HepG2 (cell line): ENCODE measurements around the gene ARHGEF7. TPM values are rescaled to one million over a fixed set of nuclear protein-coding genes. Genes with fewer than 3 reads are reported as not detected.

Experiments used
- ATAC-seq: fragments of 200-7000 bp; cut with Tn5 transposase; 3 replicates; pipeline ENCODE4 v1.9.1; 2020; ENCODE audit warnings: mild to moderate bottlenecking, moderate library complexity
- BruUV-seq: library from RNA; stranded (reverse); fragments of 400-500 nt; replicated peaks from 2 replicates; lab custom pipeline; 2021; lab: Mats Ljungman, UMichigan
- CTCF ChIA-PET: fragments of 300-600 bp; formaldehyde crosslinking; extraction: SDS; loops from one replicate; lab custom pipeline; 2021; ENCODE audit warnings: low total read pairs, inconsistent platforms, low intra/inter-chr PET ratio; lab: Yijun Ruan, JAX
- POLR2A ChIA-PET: fragments of 350-600 bp; sonication (Branson Sonifier 250); formaldehyde crosslinking; loops from one replicate; lab custom pipeline; 2020; ENCODE audit warnings: antibody characterized with exemption, inconsistent platforms; lab: Yijun Ruan, JAX
- DNase-seq: peaks from one replicate; pipeline ENCODE4 v3.0.0-alpha.2; 2015; ENCODE audit warnings: low spot score
- FAIRE-seq: peaks from 3 replicates; lab custom pipeline; 2011; peaks lifted over from hg19 to GRCh38; lab: Jason Lieb, UNC
- H2AFZ ChIP-seq: one replicate; pipeline ENCODE4 v1.6.1; 2011; ENCODE audit warnings: low read length, inconsistent platforms
- H3K27ac ChIP-seq: fragments of 300-600 bp; 3 replicates; pipeline ENCODE4 v1.8.0; 2011; ENCODE audit warnings: mixed run types, mild to moderate bottlenecking, mixed read lengths, low read length, inconsistent platforms; ENCODE audit not compliant: insufficient read depth; ENCODE audit errors: extremely low read length
- H3K27me3 ChIP-seq, 2 experiments: fragments of 200-600 bp in 1 of 2; 2 replicates in 1 of 2; 3 replicates in 1 of 2; pipeline versions ENCODE4 v1.6.0 to v1.8.0; 2011; ENCODE audit warnings: low read length in 2 of 2, mild to moderate bottlenecking in 2 of 2, moderate library complexity in 2 of 2, inconsistent platforms in 1 of 2; ENCODE audit not compliant: insufficient read depth in 2 of 2, control insufficient read depth in 1 of 2
- H3K36me3 ChIP-seq, 2 experiments: fragments of 200-600 bp in 1 of 2; replicated peaks in 1 of 2; 2 replicates in 1 of 2; 3 replicates in 1 of 2; pipeline versions ENCODE4 v1.5.1 to v1.8.0; 2011; ENCODE audit warnings: low read length in 2 of 2, inconsistent platforms in 1 of 2; ENCODE audit not compliant: insufficient read depth in 2 of 2, control insufficient read depth in 1 of 2
- H3K4me1 ChIP-seq: 2 replicates; pipeline ENCODE4 v1.5.1; 2012; ENCODE audit warnings: low read length, inconsistent platforms; ENCODE audit not compliant: insufficient read depth
- H3K4me2 ChIP-seq: 2 replicates; pipeline ENCODE4 v1.6.0; 2011; ENCODE audit warnings: low read depth, low read length, inconsistent platforms
- H3K4me3 ChIP-seq, 3 experiments: fragments of 200-600 bp in 1 of 3; sonication (generic), shearing (Covaris generic) in 1 of 3; replicated peaks in 1 of 3; 2 replicates each; pipeline ENCODE4 v1.5.1; 2011 to 2016; ENCODE audit warnings: low read length in 3 of 3, inconsistent platforms in 2 of 3, low read depth in 2 of 3, mild to moderate bottlenecking in 2 of 3, control low read depth in 1 of 3, mixed read lengths in 1 of 3; ENCODE audit not compliant: insufficient read depth in 1 of 3
- H3K79me2 ChIP-seq: one replicate; pipeline ENCODE4 v1.6.1; 2011; ENCODE audit warnings: low read length, inconsistent platforms; ENCODE audit not compliant: insufficient read depth
- H3K9ac ChIP-seq: 2 replicates; pipeline ENCODE4 v1.6.0; 2011; ENCODE audit warnings: mild to moderate bottlenecking, low read depth, low read length, inconsistent platforms; ENCODE audit not compliant: insufficient read depth
- H3K9me3 ChIP-seq: 2 replicates; pipeline ENCODE4 v1.5.1; 2012; ENCODE audit warnings: mild to moderate bottlenecking, low read length
- H4K20me1 ChIP-seq: 2 replicates; pipeline ENCODE4 v1.6.0; 2011; ENCODE audit warnings: inconsistent platforms, mild to moderate bottlenecking, low read length, moderate library complexity; ENCODE audit not compliant: insufficient read depth
- ASH2L ChIP-seq: fragments of 300-600, 200-600 bp; sonication (generic); IDR thresholded peaks from 2 replicates; pipeline ENCODE4 v1.7.0; 2017; ENCODE audit warnings: low read depth, mild to moderate bottlenecking, moderate library complexity, mixed read lengths, low read length; ENCODE audit not compliant: insufficient read length
- HNF4A ChIP-seq: sonication (generic); formaldehyde crosslinking; IDR thresholded peaks from 2 replicates; pipeline ENCODE4 v1.4.0; 2020; ENCODE audit warnings: missing genetic modification reagents
- JUN ChIP-seq: sonication (generic); formaldehyde crosslinking; IDR thresholded peaks from 2 replicates; pipeline ENCODE4 v1.4.0; 2020; ENCODE audit warnings: mild to moderate bottlenecking, missing genetic modification reagents
- KLF16 ChIP-seq, 2 experiments: sonication (generic) in 1 of 2; formaldehyde crosslinking in 1 of 2; IDR thresholded peaks; 2 replicates each; pipeline versions ENCODE4 v1.6.1 to v1.8.0; 2016 to 2023; ENCODE audit warnings: missing genetic modification reagents in 2 of 2, missing compliant biosample characterization in 1 of 2
- MEIS2 ChIP-seq: sonication (generic); formaldehyde crosslinking; IDR thresholded peaks from 2 replicates; pipeline ENCODE4 v1.9.0; 2021; ENCODE audit warnings: mild to moderate bottlenecking, missing genetic modification reagents
- NONO ChIP-seq, 2 experiments: fragments of 450-650 bp in 1 of 2; sonication (generic) in 1 of 2; formaldehyde crosslinking in 1 of 2; IDR thresholded peaks in 1 of 2; conservative IDR thresholded peaks in 1 of 2; 2 replicates each; pipeline versions ENCODE4 v1.6.1 to v1.8.0; 2017 to 2022; ENCODE audit warnings: mild to moderate bottlenecking in 1 of 2, missing genetic modification reagents in 1 of 2, moderate library complexity in 1 of 2
- RAD21 ChIP-seq: fragments of 450-650 bp; formaldehyde crosslinking; IDR thresholded peaks from 2 replicates; pipeline ENCODE4 v1.5.0; 2020; ENCODE audit warnings: mild to moderate bottlenecking
- SALL1 ChIP-seq: sonication (generic); formaldehyde crosslinking; IDR thresholded peaks from 2 replicates; pipeline ENCODE4 v1.8.0; 2022; ENCODE audit warnings: mild to moderate bottlenecking, missing genetic modification reagents
- SCMH1 ChIP-seq: sonication (generic); formaldehyde crosslinking; IDR thresholded peaks from 2 replicates; pipeline ENCODE4 v1.9.0; 2021; ENCODE audit warnings: missing genetic modification reagents, mild to moderate bottlenecking, borderline replicate concordance
- SMC3 ChIP-seq: IDR thresholded peaks from 2 replicates; pipeline ENCODE4 v1.6.1; 2011; ENCODE audit warnings: low read length, improper control_type of control experiment
- STAG1 ChIP-seq: sonication (generic); formaldehyde crosslinking; IDR thresholded peaks from 2 replicates; pipeline ENCODE4 v1.4.0; 2020; ENCODE audit warnings: missing genetic modification reagents
- ZC3H13 ChIP-seq: sonication (generic); formaldehyde crosslinking; IDR thresholded peaks from 2 replicates; pipeline ENCODE4 v1.8.1; 2023; ENCODE audit warnings: mild to moderate bottlenecking, missing genetic modification reagents, moderate library complexity
- ZNF263 ChIP-seq: sonication (generic); formaldehyde crosslinking; IDR thresholded peaks from 2 replicates; pipeline ENCODE4 v1.4.0; 2020; ENCODE audit warnings: missing genetic modification reagents
- ZNF577 ChIP-seq: sonication (generic); formaldehyde crosslinking; IDR thresholded peaks from 2 replicates; pipeline ENCODE4 v1.4.0; 2020; ENCODE audit warnings: mild to moderate bottlenecking, low read depth, missing genetic modification reagents, borderline replicate concordance
- ZNF792 ChIP-seq: IDR thresholded peaks from 2 replicates; pipeline ENCODE4 v1.6.1; 2016
- WGBS: methylation state at CpG from one replicate; pipeline ENCODE4 v1.1.6; 2017; ENCODE audit warnings: low lambda C conversion rate; 5-methylcytosine and 5-hydroxymethylcytosine counted together
- in situ Hi-C: cut with HindIII; loops from 2 replicates; pipeline ENCODE4 v1.10.0; 2017; ENCODE audit warnings: low pct_unique_long_range_greater_than_20kb; ENCODE audit not compliant: extremely low pct_ligation_motif_present
- intact Hi-C: fragments of 100-400 bp; cut with micrococcal nuclease; formaldehyde crosslinking; loops from one replicate; pipeline ENCODE4 v1.10.0; 2022; ENCODE audit not compliant: unreplicated experiment
- polyA plus RNA-seq, 8 experiments: library from polyadenylated mRNA; depleted of rRNA in 3 of 8; stranded (reverse) in 7 of 8; unstranded in 1 of 8; fragments of >200 nt; fragmentation: Illumina TruSeq in 4 of 8; extraction: Trizol in 4 of 8; gene quantifications; 2 replicates each; pipeline versions ENCODE4 v1.2.1 to v1.2.3, GENCODE V29; 2011 to 2016; ENCODE audit warnings: low read depth in 4 of 8, missing spikeins in 1 of 8, mixed read lengths in 1 of 8; ENCODE audit not compliant: insufficient read depth in 1 of 8
- total RNA-seq, 5 experiments: library from RNA; depleted of rRNA; stranded (reverse); fragments of >200 nt; fragmentation: Illumina TruSeq; extraction: Trizol; gene quantifications; 2 replicates each; pipeline ENCODE4 v1.2.3, GENCODE V29; 2016; ENCODE audit warnings: low read depth in 1 of 5
- TF ChIP-seq, protein P1 (sequence below): sonication (generic); formaldehyde crosslinking; IDR thresholded peaks from 2 replicates; pipeline ENCODE4 v1.5.0; 2020; ENCODE audit warnings: mild to moderate bottlenecking, missing genetic modification reagents, moderate library complexity

ARHGEF7 gene
- total and polyA plus RNA-seq, 2 of the 13 experiments (the other 11 are each of a cell fraction or from before 2014, with no cell fraction given) = 15.7 to 22.3 TPM

- 92% methylated on average over 7 of the region's 15 CpGs for WGBS
- CTCF ChIA-PET = interaction anchor here (0.9 kb wide), 1 partner anchor 63 kb away, joined by 3 read pairs; no protein-coding TSS in a partner anchor
- in situ Hi-C loops = loop anchor here (25.0 kb wide), 1 partner anchor 279 kb away; no protein-coding TSS in a partner anchor
Observed at GRCh38 chr13:111216166-111216960, 101.3 kb downstream of the ARHGEF7 start.

More at GRCh38 chr13:111216166-111216960, 101.3 kb downstream of the ARHGEF7 start:
- no TSS peak for BruUV-seq
- POLR2A ChIA-PET = interaction anchor here (1.8 kb wide), 1 partner anchor 63 kb away, joined by 4 read pairs; no protein-coding TSS in a partner anchor
- FAIRE-seq (no peak), ATAC-seq (peak; percentile 97), DNase-seq (peak; percentile 29)
- no peak overlapping the region for H3K4me2 ChIP-seq
- peaks cover 20% of the 10 kb centered on the region; the same call in 1 of the 2 replicates for H4K20me1 ChIP-seq
- TF ChIP-seq RAD21 (CRISPR knock-in tag) (peak; percentile 58), MEIS2 (CRISPR knock-in tag) (no peak), STAG1 (peak; percentile 66), HNF4A (CRISPR knock-in tag) (no peak), ZC3H13 (CRISPR knock-in tag) (no peak), SALL1 (CRISPR knock-in tag) (no peak), ZNF577 (CRISPR knock-in tag) (no peak), KLF16 (CRISPR knock-in tag; IDR thresholded peaks at IDR 0.05) (no peak), SMC3 (peak; percentile 32), JUN (no peak), ZNF792 (CRISPR knock-in tag) (peak; percentile 99), ASH2L (no peak), SCMH1 (CRISPR knock-in tag) (no peak), ZNF263 (CRISPR knock-in tag) (no peak), NONO (IDR thresholded peaks at IDR 0.05) (no peak), NONO (CRISPR knock-in tag; conservative IDR thresholded peaks at IDR 0.05) (0 out of 2 replicates have a peak, but pooled peaks have one; percentile 31)
- TF ChIP-seq, protein P1, sequence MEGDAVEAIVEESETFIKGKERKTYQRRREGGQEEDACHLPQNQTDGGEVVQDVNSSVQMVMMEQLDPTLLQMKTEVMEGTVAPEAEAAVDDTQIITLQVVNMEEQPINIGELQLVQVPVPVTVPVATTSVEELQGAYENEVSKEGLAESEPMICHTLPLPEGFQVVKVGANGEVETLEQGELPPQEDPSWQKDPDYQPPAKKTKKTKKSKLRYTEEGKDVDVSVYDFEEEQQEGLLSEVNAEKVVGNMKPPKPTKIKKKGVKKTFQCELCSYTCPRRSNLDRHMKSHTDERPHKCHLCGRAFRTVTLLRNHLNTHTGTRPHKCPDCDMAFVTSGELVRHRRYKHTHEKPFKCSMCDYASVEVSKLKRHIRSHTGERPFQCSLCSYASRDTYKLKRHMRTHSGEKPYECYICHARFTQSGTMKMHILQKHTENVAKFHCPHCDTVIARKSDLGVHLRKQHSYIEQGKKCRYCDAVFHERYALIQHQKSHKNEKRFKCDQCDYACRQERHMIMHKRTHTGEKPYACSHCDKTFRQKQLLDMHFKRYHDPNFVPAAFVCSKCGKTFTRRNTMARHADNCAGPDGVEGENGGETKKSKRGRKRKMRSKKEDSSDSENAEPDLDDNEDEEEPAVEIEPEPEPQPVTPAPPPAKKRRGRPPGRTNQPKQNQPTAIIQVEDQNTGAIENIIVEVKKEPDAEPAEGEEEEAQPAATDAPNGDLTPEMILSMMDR = peak; percentile 81
- peaks cover 8 to 17% of the 10 kb centered on the region in 2 experiments; a peak in 3 of 5 replicates for H3K36me3 ChIP-seq
- no peak overlapping the region for H3K4me3 ChIP-seq
- no peaks in the 10 kb centered on the region for H3K9me3 ChIP-seq
- no peak overlapping the region for H2AFZ ChIP-seq
- intact Hi-C loops = loop anchor here (1.0 to 10.0 kb wide), 4 partner anchors 64 to 272 kb away; no protein-coding TSS in a partner anchor
- H3K27me3 ChIP-seq = no peaks in the 10 kb centered on the region
- H3K4me1 ChIP-seq = no peaks in the 10 kb centered on the region
- H3K79me2 ChIP-seq = peaks cover 37% of the 10 kb centered on the region
- H3K9ac ChIP-seq = no peak overlapping the region
- H3K27ac ChIP-seq = no peak overlapping the region
